ENCODE results near the gene ERBB4.

Gene ERBB4

GRCh38 chr2:212314680-212315079 lies 223.9 kb downstream of the ERBB4 start:
- no peaks in the 10 kb centered on the region for H3K4me1 ChIP-seq
- no peak overlapping the region for H3K4me3 ChIP-seq (ENCODE audit: low read depth, low read length)
- H3K27me3 ChIP-seq (ENCODE audit: control insufficient read depth, insufficient read depth, low read length): no peaks in the 10 kb centered on the region
- H3K27ac ChIP-seq: no peak overlapping the region
- H3K9me3 ChIP-seq (ENCODE audit: control insufficient read depth, low read length): no peaks in the 10 kb centered on the region
- H3K4me2 ChIP-seq (ENCODE audit: low read length): no peak overlapping the region
- no peaks in the 10 kb centered on the region for H3K36me3 ChIP-seq (ENCODE audit: control insufficient read depth, insufficient read depth, low read length)
- H3K9ac ChIP-seq: no peak overlapping the region
- no peak for TF ChIP-seq CTCF (IDR thresholded peaks at IDR 0.05)
- H3K79me2 ChIP-seq: no peaks in the 10 kb centered on the region
- no peak overlapping the region for H2AFZ ChIP-seq

- H3K27ac ChIP-seq: no peak overlapping the region
- no peak overlapping the region for H2AFZ ChIP-seq
- H3K4me2 ChIP-seq (ENCODE audit: low read length): no peak overlapping the region
- no peaks in the 10 kb centered on the region for H3K79me2 ChIP-seq
- no peak for TF ChIP-seq CTCF (IDR thresholded peaks at IDR 0.05)
- no peak overlapping the region for H3K9ac ChIP-seq
- no peak overlapping the region for H3K4me3 ChIP-seq (ENCODE audit: low read depth, low read length)
- H3K36me3 ChIP-seq (ENCODE audit: control insufficient read depth, insufficient read depth, low read length): no peaks in the 10 kb centered on the region
- no peaks in the 10 kb centered on the region for H3K27me3 ChIP-seq (ENCODE audit: control insufficient read depth, insufficient read depth, low read length)
- H3K9me3 ChIP-seq (ENCODE audit: control insufficient read depth, low read length): no peaks in the 10 kb centered on the region
- no peaks in the 10 kb centered on the region for H3K4me1 ChIP-seq
These were observed 226.7 kb downstream of the ERBB4 start for GRCh38 chr2:212311807-212312404.

- H3K4me3 ChIP-seq (ENCODE audit: low read depth, low read length): no peak overlapping the region
- no peaks in the 10 kb centered on the region for H3K27me3 ChIP-seq (ENCODE audit: control insufficient read depth, insufficient read depth, low read length)
- H3K4me2 ChIP-seq (ENCODE audit: low read length): no peak overlapping the region
- TF ChIP-seq CTCF (IDR thresholded peaks at IDR 0.05): no peak
- H3K9ac ChIP-seq: no peak overlapping the region
- no peaks in the 10 kb centered on the region for H3K4me1 ChIP-seq
- H3K79me2 ChIP-seq: no peaks in the 10 kb centered on the region
- no peak overlapping the region for H3K27ac ChIP-seq
- no peaks in the 10 kb centered on the region for H3K36me3 ChIP-seq (ENCODE audit: control insufficient read depth, insufficient read depth, low read length)
- H3K9me3 ChIP-seq (ENCODE audit: control insufficient read depth, low read length): no peaks in the 10 kb centered on the region
- no peak overlapping the region for H2AFZ ChIP-seq
These were observed 238.7 kb downstream of the ERBB4 start for GRCh38 chr2:212299943-212300342.

GRCh38 chr2:212299333-212299732 lies 239.3 kb downstream of the ERBB4 start:
- no peak for TF ChIP-seq CTCF (IDR thresholded peaks at IDR 0.05)
- Histone ChIP-seq H3K36me3 (ENCODE audit: control insufficient read depth, insufficient read depth, low read length) (no peaks in the 10 kb centered on the region), H3K27me3 (ENCODE audit: control insufficient read depth, insufficient read depth, low read length) (no peaks in the 10 kb centered on the region)

GRCh38 chr2:212295571-212295970 lies 243.0 kb downstream of the ERBB4 start:
- Histone ChIP-seq H3K4me1 (no peaks in the 10 kb centered on the region), H3K9me3 (ENCODE audit: control insufficient read depth, low read length) (no peaks in the 10 kb centered on the region), H3K27me3 (ENCODE audit: control insufficient read depth, insufficient read depth, low read length) (no peaks in the 10 kb centered on the region), H3K36me3 (ENCODE audit: control insufficient read depth, insufficient read depth, low read length) (no peaks in the 10 kb centered on the region), H3K9ac (no peak overlapping the region), H3K27ac (no peak overlapping the region), H3K4me3 (ENCODE audit: low read depth, low read length) (no peak overlapping the region), H3K79me2 (no peaks in the 10 kb centered on the region), H2AFZ (no peak overlapping the region), H3K4me2 (ENCODE audit: low read length) (no peak overlapping the region)
- no peak for TF ChIP-seq CTCF (IDR thresholded peaks at IDR 0.05)

More at GRCh38 chr2:212299333-212299732, 239.3 kb downstream of the ERBB4 start:
- H3K4me2 ChIP-seq (ENCODE audit: low read length): no peak overlapping the region
- H3K4me3 ChIP-seq (ENCODE audit: low read depth, low read length): no peak overlapping the region
- H3K9ac ChIP-seq: no peak overlapping the region
- no peaks in the 10 kb centered on the region for H3K79me2 ChIP-seq
- no peak overlapping the region for H3K27ac ChIP-seq
- H3K9me3 ChIP-seq (ENCODE audit: control insufficient read depth, low read length): no peaks in the 10 kb centered on the region
- H2AFZ ChIP-seq: no peak overlapping the region
- H3K4me1 ChIP-seq: no peaks in the 10 kb centered on the region
